ENCODE data around the gene ASXL2. TPM values are rescaled to one million over a fixed set of nuclear protein-coding genes. Genes with fewer than 3 reads are reported as not detected.
"Not testable (repeated sequence)": the region's sequence is repeated elsewhere in the genome, so short reads cannot be mapped to it uniquely, and the experiment has no call there.

The ASXL2 gene
- total and polyA plus RNA-seq, 10 donors, result 2.0 to 51.3 (median 34.7) TPM

DNA sequence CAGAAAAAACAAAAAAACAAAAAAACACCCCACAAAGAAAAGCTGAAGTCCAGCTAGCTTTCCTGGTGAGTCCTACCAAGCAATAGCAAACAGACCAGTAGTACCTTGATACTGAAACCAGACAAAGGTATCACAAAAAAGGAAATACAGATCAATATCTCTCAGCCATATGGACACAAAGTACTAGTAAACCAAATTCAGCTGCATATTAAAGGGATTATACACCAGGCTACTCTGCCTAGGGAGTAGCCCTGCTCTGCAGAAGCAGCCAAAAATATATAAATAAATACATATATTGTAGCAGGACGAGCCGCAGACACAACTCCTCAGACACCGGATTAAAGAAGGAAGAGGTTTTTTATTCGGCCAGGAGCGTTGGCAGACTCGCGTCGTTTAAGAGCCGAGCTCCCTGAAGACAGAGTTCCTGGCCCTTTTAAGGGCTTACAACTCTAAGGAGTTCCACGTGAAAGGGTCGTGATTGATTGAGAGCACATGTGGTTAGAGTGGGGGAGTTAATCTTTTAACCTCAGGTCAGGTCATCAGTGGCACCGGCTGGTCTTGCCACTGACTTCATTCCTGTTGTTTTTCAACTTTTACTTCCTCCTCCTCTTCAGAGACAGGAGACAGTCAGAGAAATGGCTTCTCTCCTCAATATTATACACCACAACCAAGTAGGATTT is 166.5 kb downstream of the ASXL2 start:
- peaks cover 0 to 15% (median 13%) of the 10 kb centered on the region in 6 donors for H3K4me1 ChIP-seq
- H3K4me3 ChIP-seq, result peak overlapping the region in 6 of 8 donors; percentile 1 to 47 (median 18)
- no peaks in the 10 kb centered on the region for H3K9me3 ChIP-seq
- H3K27ac ChIP-seq, result peak overlapping the region in 2 of 8 donors; percentile 61 to 73
- 1 to 7% (median 5%) methylated on average over 12 of the region's 12 CpGs for WGBS, 5 donors
- no peaks in the 10 kb centered on the region for H3K36me3 ChIP-seq
- intact Hi-C loops (cut with DNase I; ENCODE audit: low total_unique reads), result no loop called here
- H3K27me3 ChIP-seq (replicated peaks in 1 of 7), result peaks cover 0 to 8% (median 0%) of the 10 kb centered on the region in 7 donors
- peak; percentile 31 for DNase-seq
- TF ChIP-seq POLR2A (IDR thresholded peaks at IDR 0.05) (no peak), POLR2AphosphoS5 (IDR thresholded peaks at IDR 0.05) (no peak)
- TF ChIP-seq, protein P1, sequence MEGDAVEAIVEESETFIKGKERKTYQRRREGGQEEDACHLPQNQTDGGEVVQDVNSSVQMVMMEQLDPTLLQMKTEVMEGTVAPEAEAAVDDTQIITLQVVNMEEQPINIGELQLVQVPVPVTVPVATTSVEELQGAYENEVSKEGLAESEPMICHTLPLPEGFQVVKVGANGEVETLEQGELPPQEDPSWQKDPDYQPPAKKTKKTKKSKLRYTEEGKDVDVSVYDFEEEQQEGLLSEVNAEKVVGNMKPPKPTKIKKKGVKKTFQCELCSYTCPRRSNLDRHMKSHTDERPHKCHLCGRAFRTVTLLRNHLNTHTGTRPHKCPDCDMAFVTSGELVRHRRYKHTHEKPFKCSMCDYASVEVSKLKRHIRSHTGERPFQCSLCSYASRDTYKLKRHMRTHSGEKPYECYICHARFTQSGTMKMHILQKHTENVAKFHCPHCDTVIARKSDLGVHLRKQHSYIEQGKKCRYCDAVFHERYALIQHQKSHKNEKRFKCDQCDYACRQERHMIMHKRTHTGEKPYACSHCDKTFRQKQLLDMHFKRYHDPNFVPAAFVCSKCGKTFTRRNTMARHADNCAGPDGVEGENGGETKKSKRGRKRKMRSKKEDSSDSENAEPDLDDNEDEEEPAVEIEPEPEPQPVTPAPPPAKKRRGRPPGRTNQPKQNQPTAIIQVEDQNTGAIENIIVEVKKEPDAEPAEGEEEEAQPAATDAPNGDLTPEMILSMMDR (IDR thresholded peaks at IDR 0.05 in 8 of 11, conservative IDR thresholded peaks at IDR 0.05 in 3 of 11), result no peak

- no peak for DNase-seq
- Histone ChIP-seq H3K4me3 (no peak overlapping the region), H3K27me3 (replicated peaks in 1 of 7) (peaks cover 0 to 8% (median 0%) of the 10 kb centered on the region in 7 donors), H3K4me1 (peaks cover 0 to 15% (median 13%) of the 10 kb centered on the region in 6 donors), H3K36me3 (no peaks in the 10 kb centered on the region), H3K27ac (no peak overlapping the region), H3K9me3 (no peaks in the 10 kb centered on the region)
- intact Hi-C loops (cut with DNase I; ENCODE audit: low total_unique reads), result no loop called here
- WGBS, 5 donors, result 71 to 88% (median 73%) methylated on average over 3 of the region's 3 CpGs
- TF ChIP-seq, protein P1 (IDR thresholded peaks at IDR 0.05 in 8 of 11, conservative IDR thresholded peaks at IDR 0.05 in 3 of 11), result no peak
- TF ChIP-seq POLR2A (IDR thresholded peaks at IDR 0.05), result no peak
- TF ChIP-seq POLR2AphosphoS5 (IDR thresholded peaks at IDR 0.05), result no peak
Observed at GRCh38 chr2:25710750-25711149, 167.5 kb downstream of the ASXL2 start.

DNA sequence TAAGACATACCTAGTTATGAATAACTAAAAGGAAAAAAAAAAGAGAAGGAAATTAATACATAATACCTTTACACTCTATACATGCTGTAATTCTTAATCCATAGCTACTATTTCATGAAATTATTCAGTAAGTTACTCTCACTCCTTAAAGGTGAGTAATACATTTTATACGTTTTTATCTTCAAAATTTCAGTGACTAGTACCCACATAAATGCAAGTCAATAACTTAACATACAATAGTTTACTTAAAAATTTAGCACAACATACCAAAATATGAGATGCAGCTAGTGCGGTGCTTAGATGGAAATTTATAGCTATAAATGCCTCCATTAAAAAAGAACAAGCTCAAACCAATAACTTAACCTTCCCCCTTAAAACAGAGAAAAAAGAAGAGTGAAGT is 168.9 kb downstream of the ASXL2 start:
- TF ChIP-seq, protein P1 (IDR thresholded peaks at IDR 0.05 in 8 of 11, conservative IDR thresholded peaks at IDR 0.05 in 3 of 11), result no peak
- no peak for TF ChIP-seq POLR2AphosphoS5 (IDR thresholded peaks at IDR 0.05)

DNA sequence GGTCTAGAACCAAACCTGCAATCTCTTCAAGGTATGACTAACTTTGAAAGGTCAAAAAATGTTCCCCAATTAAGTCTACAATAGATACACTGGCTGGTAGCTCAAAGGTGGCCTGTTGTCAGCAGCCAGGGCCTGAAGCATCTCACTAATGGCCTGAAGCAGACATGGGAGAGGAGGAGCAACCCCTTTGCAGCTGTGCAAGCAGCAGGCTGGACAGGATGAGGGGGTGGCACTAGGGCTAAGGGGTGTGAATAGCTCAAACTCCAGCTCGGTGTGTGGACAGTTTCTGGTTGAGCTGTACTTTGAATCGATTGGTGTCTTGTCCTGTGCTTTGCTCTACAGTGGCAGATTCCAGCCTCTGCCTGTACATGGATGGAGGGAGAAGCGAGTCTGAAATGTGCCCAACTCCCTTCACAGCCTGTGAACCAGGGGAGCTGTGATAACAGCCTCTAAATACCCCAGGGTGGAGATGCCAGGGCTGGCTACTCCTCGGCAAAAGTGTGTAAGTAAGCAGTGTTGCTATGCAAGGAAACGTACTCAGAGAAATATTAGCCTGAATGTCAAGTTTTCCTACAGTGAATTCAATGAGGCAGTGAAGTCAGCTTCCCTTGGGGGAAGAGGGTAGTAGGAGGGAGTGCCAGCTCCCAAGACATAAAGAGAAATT is 170.2 kb downstream of the ASXL2 start:
- no peaks in the 10 kb centered on the region for H3K36me3 ChIP-seq
- H3K4me3 ChIP-seq, result no peak overlapping the region
- 75 to 78% (median 76%) methylated on average over 5 of the region's 5 CpGs for WGBS, 5 donors
- no peaks in the 10 kb centered on the region for H3K9me3 ChIP-seq
- peaks cover 0 to 8% (median 0%) of the 10 kb centered on the region in 7 donors for H3K27me3 ChIP-seq (replicated peaks in 1 of 7)
- intact Hi-C loops (cut with DNase I; ENCODE audit: low total_unique reads), result no loop called here
- H3K27ac ChIP-seq, result no peak overlapping the region
- peaks cover 0 to 15% (median 13%) of the 10 kb centered on the region in 6 donors for H3K4me1 ChIP-seq
- DNase-seq, result peak; percentile 27
- no peak for TF ChIP-seq POLR2A (IDR thresholded peaks at IDR 0.05)
- TF ChIP-seq, protein P1 (IDR thresholded peaks at IDR 0.05 in 8 of 11, conservative IDR thresholded peaks at IDR 0.05 in 3 of 11), result no peak
- TF ChIP-seq POLR2AphosphoS5 (IDR thresholded peaks at IDR 0.05), result no peak

More for the DNA sequence above, 168.9 kb downstream of the ASXL2 start:
- WGBS, 5 donors, result 87 to 88% (median 87%) methylated on average over 2 of the region's 2 CpGs
- Histone ChIP-seq H3K36me3 (no peaks in the 10 kb centered on the region), H3K27me3 (replicated peaks in 1 of 7) (peaks cover 0 to 8% (median 0%) of the 10 kb centered on the region in 7 donors), H3K9me3 (no peaks in the 10 kb centered on the region), H3K4me3 (no peak overlapping the region), H3K27ac (no peak overlapping the region), H3K4me1 (peaks cover 0 to 15% (median 13%) of the 10 kb centered on the region in 6 donors)
- intact Hi-C loops (cut with DNase I; ENCODE audit: low total_unique reads), result no loop called here
- DNase-seq, result no peak

- WGBS, 5 donors, result 90 to 96% (median 94%) methylated on average over 15 to 33 of the region's 33 CpGs
- H3K27me3 ChIP-seq (replicated peaks in 1 of 7); intact Hi-C loops (cut with DNase I; ENCODE audit: low total_unique reads); H3K27ac ChIP-seq; H3K9me3 ChIP-seq; H3K36me3 ChIP-seq; H3K4me3 ChIP-seq; H3K4me1 ChIP-seq: not testable (repeated sequence)
- peak; percentile 20 for DNase-seq
Observed at GRCh38 chr2:25705575-25705974, 172.7 kb downstream of the ASXL2 start.

All from spleen (tissue), 11 donors.